ENCODE measurements around the gene DLG1. TPM values are rescaled to one million over a fixed set of nuclear protein-coding genes. Genes with fewer than 3 reads are reported as not detected.
"Not testable (repeated sequence)": the region's sequence is repeated elsewhere in the genome, so short reads cannot be mapped to it uniquely, and the experiment has no call there.

The DLG1 gene
- total RNA-seq, 2 experiments from 2014 or later: 48.9 to 95.1 TPM

GRCh38 chr3:197216169-197216860, 82.1 kb downstream of the DLG1 start:
- ChIA-PET CTCF (ENCODE audit: unreplicated experiment) (no interaction called here), POLR2A (no interaction called here)
- no peak overlapping the region for H3K4me3 ChIP-seq (ENCODE audit: low read depth, low read length, poor library complexity, severe bottlenecking)
- H3K27ac ChIP-seq (ENCODE audit: low read depth, low read length, poor library complexity, severe bottlenecking): no peak overlapping the region
- no peak overlapping the region for H2AFZ ChIP-seq (ENCODE audit: low read length)
- peaks cover 68% of the 10 kb centered on the region; the same call in 1 of the 2 replicates for H3K79me2 ChIP-seq (ENCODE audit: insufficient read depth, low read depth, low read length)
- H4K20me1 ChIP-seq (ENCODE audit: insufficient read depth, low read length): peaks cover 6% of the 10 kb centered on the region; the same call in 1 of the 2 replicates
- no peak overlapping the region for H3K4me2 ChIP-seq (ENCODE audit: low read length)
- H3K4me1 ChIP-seq (ENCODE audit: insufficient read depth, low read length, poor library complexity, severe bottlenecking): no peaks in the 10 kb centered on the region
- TF ChIP-seq EZH2phosphoT487 (IDR thresholded peaks at IDR 0.05; ENCODE audit: borderline replicate concordance, low read depth, low read length): no peak
- no peak for TF ChIP-seq CTCF (conservative IDR thresholded peaks at IDR 0.05; ENCODE audit: low read length)
- intact Hi-C loops (cut with micrococcal nuclease; ENCODE audit: unreplicated experiment): no loop called here
- H3K9me2 ChIP-seq (ENCODE audit: insufficient read depth, low read length): no peaks in the 10 kb centered on the region
- no peaks in the 10 kb centered on the region for H3K9me3 ChIP-seq (ENCODE audit: low read length)
- BruUV-seq (replicated peaks): no TSS peak
- no peak for DNase-seq (ENCODE audit: low spot score)
- H3K36me3 ChIP-seq (ENCODE audit: insufficient read depth, low read length): peaks cover 11% of the 10 kb centered on the region

- intact Hi-C loops (cut with micrococcal nuclease; ENCODE audit: unreplicated experiment): no loop called here
- Histone ChIP-seq H3K36me3 (ENCODE audit: insufficient read depth, low read length) (peaks cover 12% of the 10 kb centered on the region), H3K4me2 (ENCODE audit: low read length) (no peak overlapping the region), H4K20me1 (ENCODE audit: insufficient read depth, low read length) (peaks cover 13% of the 10 kb centered on the region; the same call in 1 of the 2 replicates), H3K4me3 (ENCODE audit: low read depth, low read length, poor library complexity, severe bottlenecking) (no peak overlapping the region), H3K4me1 (ENCODE audit: insufficient read depth, low read length, poor library complexity, severe bottlenecking) (no peaks in the 10 kb centered on the region), H3K9me3 (ENCODE audit: low read length) (no peaks in the 10 kb centered on the region), H3K79me2 (ENCODE audit: insufficient read depth, low read depth, low read length) (peaks cover 77% of the 10 kb centered on the region), H3K27ac (ENCODE audit: low read depth, low read length, poor library complexity, severe bottlenecking) (no peak overlapping the region), H3K9me2 (ENCODE audit: insufficient read depth, low read length) (no peaks in the 10 kb centered on the region), H2AFZ (ENCODE audit: low read length) (no peak overlapping the region)
- no peak for TF ChIP-seq EZH2phosphoT487 (IDR thresholded peaks at IDR 0.05; ENCODE audit: borderline replicate concordance, low read depth, low read length)
- no peak for TF ChIP-seq CTCF (conservative IDR thresholded peaks at IDR 0.05; ENCODE audit: low read length)
- DNase-seq (ENCODE audit: low spot score): no peak
- no TSS peak for BruUV-seq (replicated peaks)
- CTCF ChIA-PET (ENCODE audit: unreplicated experiment): no interaction called here
- POLR2A ChIA-PET: interaction anchor here (1.4 kb wide), 1 partner anchor 10 kb away, joined by 4 read pairs; no protein-coding TSS in a partner anchor
Measured at GRCh38 chr3:197212290-197212689, 86.1 kb downstream of the DLG1 start.

GRCh38 chr3:197211698-197212097, 86.7 kb downstream of the DLG1 start:
- POLR2A ChIA-PET: interaction anchor here (0.6 to 1.4 kb wide), 2 partner anchors 11 to 18 kb away, joined by 3 to 4 read pairs; no protein-coding TSS in a partner anchor
- DNase-seq (ENCODE audit: low spot score); H3K4me3 ChIP-seq (ENCODE audit: low read depth, low read length, poor library complexity, severe bottlenecking); H3K4me1 ChIP-seq (ENCODE audit: insufficient read depth, low read length, poor library complexity, severe bottlenecking); H3K27ac ChIP-seq (ENCODE audit: low read depth, low read length, poor library complexity, severe bottlenecking); CTCF ChIA-PET (ENCODE audit: unreplicated experiment); H3K4me2 ChIP-seq (ENCODE audit: low read length); H3K9me3 ChIP-seq (ENCODE audit: low read length); H3K9me2 ChIP-seq (ENCODE audit: insufficient read depth, low read length); H2AFZ ChIP-seq (ENCODE audit: low read length); intact Hi-C loops (cut with micrococcal nuclease; ENCODE audit: unreplicated experiment); BruUV-seq (replicated peaks): not testable (repeated sequence)
- Histone ChIP-seq H3K79me2 (ENCODE audit: insufficient read depth, low read depth, low read length) (peaks cover 81% of the 10 kb centered on the region), H3K36me3 (ENCODE audit: insufficient read depth, low read length) (peaks cover 12% of the 10 kb centered on the region), H4K20me1 (ENCODE audit: insufficient read depth, low read length) (0 out of 2 replicates have a peak, but pooled peaks cover 12% of the 10 kb centered on the region)
